Measurements from ENCODE around the gene DENND10.
"Not testable (repeated sequence)": the region's sequence is repeated elsewhere in the genome, so short reads cannot be mapped to it uniquely, and the experiment has no call there.

The DENND10 gene

GRCh38 chr10:119090968-119091367, 12.9 kb upstream of the DENND10 start:
- TF ChIP-seq, protein P1, sequence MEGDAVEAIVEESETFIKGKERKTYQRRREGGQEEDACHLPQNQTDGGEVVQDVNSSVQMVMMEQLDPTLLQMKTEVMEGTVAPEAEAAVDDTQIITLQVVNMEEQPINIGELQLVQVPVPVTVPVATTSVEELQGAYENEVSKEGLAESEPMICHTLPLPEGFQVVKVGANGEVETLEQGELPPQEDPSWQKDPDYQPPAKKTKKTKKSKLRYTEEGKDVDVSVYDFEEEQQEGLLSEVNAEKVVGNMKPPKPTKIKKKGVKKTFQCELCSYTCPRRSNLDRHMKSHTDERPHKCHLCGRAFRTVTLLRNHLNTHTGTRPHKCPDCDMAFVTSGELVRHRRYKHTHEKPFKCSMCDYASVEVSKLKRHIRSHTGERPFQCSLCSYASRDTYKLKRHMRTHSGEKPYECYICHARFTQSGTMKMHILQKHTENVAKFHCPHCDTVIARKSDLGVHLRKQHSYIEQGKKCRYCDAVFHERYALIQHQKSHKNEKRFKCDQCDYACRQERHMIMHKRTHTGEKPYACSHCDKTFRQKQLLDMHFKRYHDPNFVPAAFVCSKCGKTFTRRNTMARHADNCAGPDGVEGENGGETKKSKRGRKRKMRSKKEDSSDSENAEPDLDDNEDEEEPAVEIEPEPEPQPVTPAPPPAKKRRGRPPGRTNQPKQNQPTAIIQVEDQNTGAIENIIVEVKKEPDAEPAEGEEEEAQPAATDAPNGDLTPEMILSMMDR (IDR thresholded peaks at IDR 0.05; ENCODE audit: insufficient read depth, low read length, poor library complexity, severe bottlenecking), result no peak
- TF ChIP-seq EZH2phosphoT487 (conservative IDR thresholded peaks at IDR 0.05; ENCODE audit: low read length), result no peak
- H2AFZ ChIP-seq (ENCODE audit: low read depth, low read length, severe bottlenecking), result no peak overlapping the region
- no peaks in the 10 kb centered on the region for H3K79me2 ChIP-seq (ENCODE audit: insufficient read depth, low read length)
- H3K27ac ChIP-seq (ENCODE audit: low read depth, low read length), result no peak overlapping the region
- H3K9me3 ChIP-seq (ENCODE audit: insufficient read depth, low read length), result no peaks in the 10 kb centered on the region
- no peak overlapping the region for H3K4me3 ChIP-seq (ENCODE audit: insufficient read depth, low read length, poor library complexity, severe bottlenecking)
- H3K9ac ChIP-seq (ENCODE audit: low read length), result no peak overlapping the region
- no peaks in the 10 kb centered on the region for H4K20me1 ChIP-seq (ENCODE audit: low read depth, low read length)
- H3F3A ChIP-seq (ENCODE audit: insufficient read depth), result peaks cover 15% of the 10 kb centered on the region
- H3K4me2 ChIP-seq (ENCODE audit: low read depth, low read length, poor library complexity, severe bottlenecking), result no peak overlapping the region
- no peaks in the 10 kb centered on the region for H3K9me2 ChIP-seq (replicated peaks; ENCODE audit: insufficient read depth, low read length)
- H3K27me3 ChIP-seq (ENCODE audit: low read length), result no peaks in the 10 kb centered on the region
- no peaks in the 10 kb centered on the region for H3K36me3 ChIP-seq (ENCODE audit: low read length)

DNA sequence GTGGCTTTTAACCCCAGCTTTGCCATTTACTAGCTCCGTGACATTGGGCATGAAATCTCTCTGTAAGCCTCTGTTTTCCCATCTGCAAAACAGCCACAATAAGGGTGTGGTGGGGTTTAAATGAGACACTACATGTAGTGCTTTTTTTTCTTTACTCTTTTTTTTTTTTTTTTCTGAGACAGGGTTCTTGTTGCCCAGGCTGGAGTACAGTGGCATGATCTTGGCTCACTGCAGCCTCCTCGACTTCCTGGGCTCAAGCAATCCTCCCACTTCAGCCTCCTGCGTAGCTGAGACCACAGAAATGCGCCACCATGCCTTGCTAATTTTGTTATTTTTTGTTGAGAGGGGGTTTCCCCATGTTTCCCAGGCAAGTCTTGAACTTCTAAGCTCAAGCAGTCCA, 8.3 kb upstream of the DENND10 start:
- TF ChIP-seq, protein P1 (IDR thresholded peaks at IDR 0.05; ENCODE audit: insufficient read depth, low read length, poor library complexity, severe bottlenecking), result no peak
- TF ChIP-seq EZH2phosphoT487 (conservative IDR thresholded peaks at IDR 0.05; ENCODE audit: low read length), result no peak

DNA sequence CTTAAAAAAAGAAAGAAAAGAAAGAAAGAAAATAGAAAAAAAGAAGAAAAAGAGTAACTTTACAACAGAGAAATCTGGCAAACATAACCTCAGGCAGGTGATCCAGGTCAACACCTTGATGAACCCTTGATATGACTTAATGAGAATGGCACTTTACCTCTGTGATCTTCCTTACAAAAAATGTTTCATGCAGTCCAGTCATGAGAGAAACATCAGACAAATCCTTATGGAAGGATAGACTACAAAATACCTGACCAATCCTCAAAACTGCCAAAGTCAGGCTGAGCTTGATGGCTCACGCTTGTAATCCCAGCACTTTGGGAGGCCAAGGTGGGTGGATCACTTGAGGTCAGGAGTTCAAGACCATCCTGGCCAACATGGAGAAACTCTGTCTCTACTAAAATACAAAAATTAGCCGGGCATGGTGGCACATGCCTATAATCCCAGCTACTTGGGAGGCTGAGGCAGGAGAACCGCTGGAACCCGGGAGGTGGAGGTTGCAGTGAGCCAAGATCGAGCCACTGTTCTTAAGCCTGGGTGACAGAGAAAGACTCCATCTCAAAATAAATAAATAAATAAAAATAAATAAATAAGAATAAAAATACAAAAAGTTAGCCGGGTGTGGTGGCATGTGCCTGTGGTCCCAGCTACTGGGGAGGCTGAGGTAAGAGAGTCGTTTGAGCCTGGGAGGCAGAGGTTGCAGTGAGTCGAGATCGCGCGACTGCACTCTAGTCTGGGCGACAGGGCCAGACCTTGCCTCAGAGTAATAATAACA, 7.1 kb upstream of the DENND10 start:
- not testable (repeated sequence) for H3K4me3 ChIP-seq (ENCODE audit: insufficient read depth, low read length, poor library complexity, severe bottlenecking); H3K4me2 ChIP-seq (ENCODE audit: low read depth, low read length, poor library complexity, severe bottlenecking); H3K27ac ChIP-seq (ENCODE audit: low read depth, low read length); H3K9ac ChIP-seq (ENCODE audit: low read length); H3K36me3 ChIP-seq (ENCODE audit: low read length); H3K9me2 ChIP-seq (replicated peaks; ENCODE audit: insufficient read depth, low read length); H4K20me1 ChIP-seq (ENCODE audit: low read depth, low read length); H2AFZ ChIP-seq (ENCODE audit: low read depth, low read length, severe bottlenecking); H3K27me3 ChIP-seq (ENCODE audit: low read length); H3K9me3 ChIP-seq (ENCODE audit: insufficient read depth, low read length); H3K79me2 ChIP-seq (ENCODE audit: insufficient read depth, low read length)
- peaks cover 15% of the 10 kb centered on the region; the same call in 1 of the 2 replicates for H3F3A ChIP-seq (ENCODE audit: insufficient read depth)

More for the DNA sequence above, 8.3 kb upstream of the DENND10 start:
- Histone ChIP-seq H3K9me2 (replicated peaks; ENCODE audit: insufficient read depth, low read length) (no peaks in the 10 kb centered on the region), H3K36me3 (ENCODE audit: low read length) (no peaks in the 10 kb centered on the region), H3K4me3 (ENCODE audit: insufficient read depth, low read length, poor library complexity, severe bottlenecking) (no peak overlapping the region), H3K4me2 (ENCODE audit: low read depth, low read length, poor library complexity, severe bottlenecking) (no peak overlapping the region), H4K20me1 (ENCODE audit: low read depth, low read length) (no peaks in the 10 kb centered on the region), H3K9me3 (ENCODE audit: insufficient read depth, low read length) (no peaks in the 10 kb centered on the region), H3K27me3 (ENCODE audit: low read length) (no peaks in the 10 kb centered on the region), H3F3A (ENCODE audit: insufficient read depth) (0 out of 2 replicates have a peak, but pooled peaks cover 7% of the 10 kb centered on the region), H2AFZ (ENCODE audit: low read depth, low read length, severe bottlenecking) (no peak overlapping the region), H3K9ac (ENCODE audit: low read length) (no peak overlapping the region), H3K27ac (ENCODE audit: low read depth, low read length) (no peak overlapping the region), H3K79me2 (ENCODE audit: insufficient read depth, low read length) (no peaks in the 10 kb centered on the region)

DNA sequence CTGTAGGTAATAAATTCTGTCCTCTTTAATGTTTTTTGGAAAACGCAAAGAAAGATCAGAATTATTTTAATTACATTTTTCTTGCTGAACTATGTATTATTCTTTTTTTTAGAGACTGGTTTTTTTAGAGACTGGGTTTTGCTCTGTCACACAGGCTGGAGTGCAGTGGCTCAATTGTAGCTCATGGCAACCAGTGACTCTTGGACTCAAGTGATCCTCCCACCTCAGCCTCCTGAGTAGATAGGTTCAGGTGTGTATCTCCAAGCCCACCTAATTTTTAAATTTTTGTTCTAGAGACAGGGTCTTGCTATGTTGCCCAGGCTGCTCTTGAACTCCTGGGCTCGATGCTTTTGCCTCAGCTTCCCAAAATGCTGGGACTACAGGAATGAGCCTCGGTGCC, 5.3 kb upstream of the DENND10 start:
- Histone ChIP-seq H3K4me2 (ENCODE audit: low read depth, low read length, poor library complexity, severe bottlenecking) (no peak overlapping the region), H3K27me3 (ENCODE audit: low read length) (no peaks in the 10 kb centered on the region), H3K9ac (ENCODE audit: low read length) (no peak overlapping the region), H3K4me3 (ENCODE audit: insufficient read depth, low read length, poor library complexity, severe bottlenecking) (no peak overlapping the region), H3F3A (ENCODE audit: insufficient read depth) (peaks cover 30% of the 10 kb centered on the region), H3K79me2 (ENCODE audit: insufficient read depth, low read length) (no peaks in the 10 kb centered on the region), H3K27ac (ENCODE audit: low read depth, low read length) (no peak overlapping the region), H3K9me2 (replicated peaks; ENCODE audit: insufficient read depth, low read length) (no peaks in the 10 kb centered on the region), H4K20me1 (ENCODE audit: low read depth, low read length) (no peaks in the 10 kb centered on the region), H3K36me3 (ENCODE audit: low read length) (no peaks in the 10 kb centered on the region), H3K9me3 (ENCODE audit: insufficient read depth, low read length) (no peaks in the 10 kb centered on the region), H2AFZ (ENCODE audit: low read depth, low read length, severe bottlenecking) (no peak overlapping the region)
- TF ChIP-seq EZH2phosphoT487 (conservative IDR thresholded peaks at IDR 0.05; ENCODE audit: low read length), result no peak
- TF ChIP-seq, protein P1 (IDR thresholded peaks at IDR 0.05; ENCODE audit: insufficient read depth, low read length, poor library complexity, severe bottlenecking), result no peak
